ENCODE measurements around the gene TNIP3.

DNA sequence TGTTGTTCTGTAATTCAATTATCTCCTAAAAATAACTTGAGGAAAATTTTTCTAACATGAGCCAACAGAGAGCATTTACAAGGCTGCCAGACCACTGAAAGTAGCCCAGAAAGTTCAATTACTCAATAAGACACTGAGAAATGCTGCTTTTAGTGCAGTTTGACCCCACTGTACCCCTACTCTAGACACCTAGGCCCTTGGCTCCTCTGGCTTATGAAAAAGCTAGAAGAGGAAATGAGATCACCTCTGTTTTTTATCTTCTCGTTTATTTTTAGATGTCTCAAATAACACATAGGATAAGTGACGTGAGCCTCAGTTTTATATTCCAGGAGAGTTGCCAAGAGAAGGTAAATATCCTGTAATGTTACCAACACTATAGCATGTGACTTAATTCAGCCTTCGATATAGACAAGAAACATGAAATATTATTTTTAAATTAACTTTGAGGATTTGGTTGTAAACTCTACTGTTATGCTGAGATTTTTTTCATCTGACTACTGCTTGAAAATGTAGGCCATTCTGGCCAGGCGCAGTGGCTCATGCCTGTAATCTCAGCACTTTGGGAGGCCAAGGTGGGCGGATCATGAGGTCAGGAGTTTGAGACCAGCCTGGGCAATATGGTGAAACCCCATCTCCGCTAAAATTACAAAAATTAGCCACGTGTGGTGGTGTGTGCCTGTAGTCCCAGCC, 24.4 kb downstream of the TNIP3 start:
- no peak for TF ChIP-seq FOXP2 (optimal IDR thresholded peaks at IDR 0.05; ENCODE audit: borderline replicate concordance, extremely low read depth, extremely low read length, insufficient read depth)
- no peak for TF ChIP-seq SIN3A (IDR thresholded peaks at IDR 0.05; ENCODE audit: borderline replicate concordance, insufficient read depth, low read length)
- no peak for TF ChIP-seq POLR2AphosphoS5 (IDR thresholded peaks at IDR 0.05; ENCODE audit: low read depth, low read length)
- TF ChIP-seq, protein P1, sequence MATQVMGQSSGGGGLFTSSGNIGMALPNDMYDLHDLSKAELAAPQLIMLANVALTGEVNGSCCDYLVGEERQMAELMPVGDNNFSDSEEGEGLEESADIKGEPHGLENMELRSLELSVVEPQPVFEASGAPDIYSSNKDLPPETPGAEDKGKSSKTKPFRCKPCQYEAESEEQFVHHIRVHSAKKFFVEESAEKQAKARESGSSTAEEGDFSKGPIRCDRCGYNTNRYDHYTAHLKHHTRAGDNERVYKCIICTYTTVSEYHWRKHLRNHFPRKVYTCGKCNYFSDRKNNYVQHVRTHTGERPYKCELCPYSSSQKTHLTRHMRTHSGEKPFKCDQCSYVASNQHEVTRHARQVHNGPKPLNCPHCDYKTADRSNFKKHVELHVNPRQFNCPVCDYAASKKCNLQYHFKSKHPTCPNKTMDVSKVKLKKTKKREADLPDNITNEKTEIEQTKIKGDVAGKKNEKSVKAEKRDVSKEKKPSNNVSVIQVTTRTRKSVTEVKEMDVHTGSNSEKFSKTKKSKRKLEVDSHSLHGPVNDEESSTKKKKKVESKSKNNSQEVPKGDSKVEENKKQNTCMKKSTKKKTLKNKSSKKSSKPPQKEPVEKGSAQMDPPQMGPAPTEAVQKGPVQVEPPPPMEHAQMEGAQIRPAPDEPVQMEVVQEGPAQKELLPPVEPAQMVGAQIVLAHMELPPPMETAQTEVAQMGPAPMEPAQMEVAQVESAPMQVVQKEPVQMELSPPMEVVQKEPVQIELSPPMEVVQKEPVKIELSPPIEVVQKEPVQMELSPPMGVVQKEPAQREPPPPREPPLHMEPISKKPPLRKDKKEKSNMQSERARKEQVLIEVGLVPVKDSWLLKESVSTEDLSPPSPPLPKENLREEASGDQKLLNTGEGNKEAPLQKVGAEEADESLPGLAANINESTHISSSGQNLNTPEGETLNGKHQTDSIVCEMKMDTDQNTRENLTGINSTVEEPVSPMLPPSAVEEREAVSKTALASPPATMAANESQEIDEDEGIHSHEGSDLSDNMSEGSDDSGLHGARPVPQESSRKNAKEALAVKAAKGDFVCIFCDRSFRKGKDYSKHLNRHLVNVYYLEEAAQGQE (IDR thresholded peaks at IDR 0.05; ENCODE audit: insufficient read depth in 1 of 2, low read depth in 2 of 2, low read length in 2 of 2): no peak
- no peak for TF ChIP-seq TAF1 (IDR thresholded peaks at IDR 0.05; ENCODE audit: borderline replicate concordance, insufficient read depth, low read length)

All from PFSK-1 (cell line).